NB4 (cell line): Measurements from ENCODE around the gene SWT1.

Experiments used
- CTCF ChIP-seq: IDR thresholded peaks from one replicate; pipeline ENCODE4 v1.5.1; 2012; ENCODE audit warnings: low read depth, low read length
- MYC ChIP-seq: IDR thresholded peaks from 2 replicates; pipeline ENCODE4 v1.6.1; 2011; ENCODE audit warnings: low read depth, low read length

DNA sequence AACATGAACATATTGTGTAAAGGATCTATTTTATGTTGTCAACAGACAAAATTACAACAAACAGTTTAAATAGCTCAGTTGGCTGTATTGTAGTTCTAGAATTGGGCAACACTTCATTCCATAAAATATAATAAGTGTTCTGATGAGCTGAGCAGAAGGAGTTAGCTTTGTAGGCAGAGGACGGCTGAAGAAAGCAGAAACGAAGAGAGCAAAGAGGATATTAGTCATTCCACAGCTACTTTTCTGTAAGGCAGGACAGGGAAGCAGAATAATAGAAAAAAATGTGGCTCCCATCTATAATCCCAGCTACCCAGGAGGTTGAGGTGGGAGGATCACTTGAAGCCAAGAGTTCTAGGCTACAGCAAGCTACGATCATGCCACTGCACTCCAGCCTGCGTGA lies 180.3 kb downstream of the SWT1 start:
- TF ChIP-seq MYC (no peak), CTCF (no peak)
